Kidney (tissue), 14 donors: ENCODE data around the gene POLR1H. TPM values are rescaled to one million over a fixed set of nuclear protein-coding genes. Genes with fewer than 3 reads are reported as not detected.
A peak's percentile ranks its signal among the peaks of the same experiment; 100 is the strongest.

Experiments used
- DNase-seq, 5 donors: peaks; one replicate each; pipeline ENCODE4 v3.0.0-alpha.2; 2013 to 2020
- FAIRE-seq: peaks from 2 replicates; lab custom pipeline; 2012; peaks lifted over from hg19 to GRCh38; lab: Jason Lieb, UNC
- H3K27ac ChIP-seq, 2 donors: one replicate each; pipeline ENCODE4 v1.7.0; 2013; ENCODE audit warnings: low read depth in 2 of 2, low read length in 2 of 2, inconsistent platforms in 1 of 2
- H3K27me3 ChIP-seq: one replicate; pipeline ENCODE4 v1.7.1; 2013; ENCODE audit warnings: low read length, inconsistent platforms; ENCODE audit not compliant: control insufficient read depth, insufficient read depth
- H3K36me3 ChIP-seq, 3 donors: one replicate each; pipeline versions ENCODE4 v1.7.0 to v1.7.1; 2013; ENCODE audit warnings: low read length in 3 of 3, control low read depth in 1 of 3, inconsistent platforms in 1 of 3; ENCODE audit not compliant: insufficient read depth in 3 of 3, control insufficient read depth in 2 of 3
- H3K4me1 ChIP-seq, 3 donors: one replicate each; pipeline versions ENCODE4 v1.7.0 to v1.7.1; 2013; ENCODE audit warnings: low read length in 3 of 3, inconsistent platforms in 1 of 3, low read depth in 1 of 3; ENCODE audit not compliant: control insufficient read depth in 2 of 3, insufficient read depth in 2 of 3
- H3K4me3 ChIP-seq, 3 donors: one replicate each; pipeline versions ENCODE4 v1.7.0 to v1.8.1; 2013; ENCODE audit warnings: low read length in 3 of 3, control low read depth in 1 of 3, inconsistent platforms in 1 of 3
- H3K9ac ChIP-seq, 3 donors: one replicate each; pipeline versions ENCODE4 v1.7.0 to v1.7.1; 2013; ENCODE audit warnings: low read length in 3 of 3, control low read depth in 1 of 3, inconsistent platforms in 1 of 3
- H3K9me3 ChIP-seq, 3 donors: one replicate each; pipeline versions ENCODE4 v1.7.0 to v1.7.1; 2013; ENCODE audit warnings: low read length in 3 of 3, control low read depth in 1 of 3, inconsistent platforms in 1 of 3; ENCODE audit not compliant: control insufficient read depth in 2 of 3, insufficient read depth in 1 of 3
- CTCF ChIP-seq: IDR thresholded peaks from 3 replicates; pipeline ENCODE4 v1.5.1; 2012; ENCODE audit warnings: mild to moderate bottlenecking, moderate library complexity, borderline replicate concordance; ENCODE audit not compliant: insufficient read depth; ENCODE audit errors: extremely low read depth
- intact Hi-C: fragments of 100-400 bp; cut with DNase I; formaldehyde crosslinking; loops from one replicate; pipeline ENCODE4 v1.11.1; 2022
- polyA plus RNA-seq: library from polyadenylated mRNA; stranded (reverse); fragments of 350-450 nt; fragmentation: Illumina TruSeq; extraction: RNeasy Lipid Tissue Mini Kit (QIAGEN cat#74804); gene quantifications from one replicate; pipeline ENCODE4 v1.2.3, GENCODE V29; 2014; ENCODE audit warnings: low read depth, low replicate concordance; ENCODE audit not compliant: insufficient read depth
- total RNA-seq: library from RNA; stranded (reverse); fragmentation: NEBNext Ultra II Directional; extraction: Animal tissue kit (Norgen Biotek cat#: 25700); gene quantifications from one replicate; pipeline ENCODE4 v1.2.1, GENCODE V29; 2021
- donor health status: control.
- donor health status: control.
- donor health status: control.
- donor health status: control.
- donor health status: control.
- donor health status: DM: yes; HTN: yes; CAD: no.
- donor health status: Normal renal cell carcinoma (clear cell type).

Gene POLR1H
- total and polyA plus RNA-seq, 2 donors from 2014 or later: 23.3 to 52.8 TPM

DNA sequence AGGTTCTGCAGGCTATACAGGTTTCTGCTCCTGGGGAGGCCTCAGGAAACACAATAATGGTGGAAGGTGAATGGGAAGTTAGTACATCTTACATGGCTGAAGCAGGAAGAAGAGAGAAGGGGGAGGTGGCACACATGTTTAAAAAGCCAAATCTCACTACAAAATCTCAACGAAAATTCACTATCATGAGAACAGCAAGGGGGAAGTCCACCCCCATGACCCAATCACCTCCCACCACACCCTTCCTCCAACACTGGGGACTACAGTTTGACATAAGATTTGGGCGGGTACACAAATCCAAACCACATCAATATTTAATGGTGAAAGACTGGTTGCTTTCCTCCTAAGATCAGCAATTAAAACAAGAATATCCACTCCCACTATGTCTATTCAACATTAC, 13.8 kb upstream of the POLR1H start:
- DNase-seq: no peak
- intact Hi-C loops: no loop called here
- no peaks in the 10 kb centered on the region for H3K36me3 ChIP-seq
- no peaks in the 10 kb centered on the region for H3K4me1 ChIP-seq
- no peaks in the 10 kb centered on the region for H3K9me3 ChIP-seq
- no peak overlapping the region for H3K4me3 ChIP-seq
- H3K9ac ChIP-seq: no peak overlapping the region
- no peak overlapping the region for H3K27ac ChIP-seq
- H3K27me3 ChIP-seq: no peaks in the 10 kb centered on the region
- FAIRE-seq: no peak
- TF ChIP-seq CTCF: no peak

DNA sequence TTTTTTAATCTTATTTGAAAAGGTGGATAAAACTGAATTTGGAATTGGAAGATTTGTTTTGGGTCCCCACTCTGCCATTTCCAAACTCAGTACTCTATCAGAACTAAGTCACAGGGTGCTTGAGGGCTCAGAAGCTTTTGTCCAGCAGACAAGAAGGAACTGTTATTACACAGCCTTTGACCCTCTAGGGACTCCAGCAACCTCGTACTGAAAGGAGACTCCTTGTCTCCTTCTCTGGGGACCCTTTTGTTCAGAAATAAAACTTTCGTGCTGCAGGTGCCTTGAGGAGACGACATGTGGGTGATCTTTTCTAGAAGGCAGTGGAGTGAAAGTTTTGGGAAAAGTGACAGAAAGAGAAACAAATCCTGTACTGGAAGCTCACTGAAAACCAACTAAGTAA, 7.4 kb upstream of the POLR1H start:
- no peaks in the 10 kb centered on the region for H3K27me3 ChIP-seq
- no peak overlapping the region for H3K9ac ChIP-seq
- peaks cover 0 to 5% (median 0%) of the 10 kb centered on the region in 3 donors for H3K36me3 ChIP-seq
- H3K27ac ChIP-seq: no peak overlapping the region
- H3K9me3 ChIP-seq: no peaks in the 10 kb centered on the region
- intact Hi-C loops: no loop called here
- no peak for TF ChIP-seq CTCF
- DNase-seq (no peak), FAIRE-seq (no peak)
- no peaks in the 10 kb centered on the region for H3K4me1 ChIP-seq
- no peak overlapping the region for H3K4me3 ChIP-seq

DNA sequence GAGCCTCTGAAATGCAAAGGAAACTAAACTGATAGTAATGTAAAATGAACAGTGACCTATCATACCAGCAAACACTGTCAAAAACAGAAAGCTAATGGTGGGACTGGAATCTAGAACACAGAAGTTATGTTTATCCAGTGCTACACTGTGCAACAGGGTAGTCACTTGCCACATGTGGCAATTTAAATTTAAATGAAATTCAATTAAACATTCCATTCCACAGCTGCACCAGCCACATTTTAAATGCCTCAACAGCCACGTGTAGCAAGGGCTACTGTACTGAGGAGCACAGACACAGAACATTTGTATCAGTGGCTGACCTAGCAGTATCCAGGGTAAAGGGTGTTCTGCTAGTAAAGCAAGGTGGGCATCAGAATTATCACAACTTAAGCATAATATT, 5.6 kb upstream of the POLR1H start:
- H3K4me1 ChIP-seq: peaks cover 0 to 6% (median 5%) of the 10 kb centered on the region in 3 donors
- FAIRE-seq (no peak), DNase-seq (no peak)
- no peak overlapping the region for H3K9ac ChIP-seq
- H3K36me3 ChIP-seq: peaks cover 0 to 5% (median 0%) of the 10 kb centered on the region in 3 donors
- H3K27me3 ChIP-seq: no peaks in the 10 kb centered on the region
- intact Hi-C loops: no loop called here
- no peak overlapping the region for H3K4me3 ChIP-seq
- TF ChIP-seq CTCF: no peak
- no peaks in the 10 kb centered on the region for H3K9me3 ChIP-seq
- no peak overlapping the region for H3K27ac ChIP-seq

DNA sequence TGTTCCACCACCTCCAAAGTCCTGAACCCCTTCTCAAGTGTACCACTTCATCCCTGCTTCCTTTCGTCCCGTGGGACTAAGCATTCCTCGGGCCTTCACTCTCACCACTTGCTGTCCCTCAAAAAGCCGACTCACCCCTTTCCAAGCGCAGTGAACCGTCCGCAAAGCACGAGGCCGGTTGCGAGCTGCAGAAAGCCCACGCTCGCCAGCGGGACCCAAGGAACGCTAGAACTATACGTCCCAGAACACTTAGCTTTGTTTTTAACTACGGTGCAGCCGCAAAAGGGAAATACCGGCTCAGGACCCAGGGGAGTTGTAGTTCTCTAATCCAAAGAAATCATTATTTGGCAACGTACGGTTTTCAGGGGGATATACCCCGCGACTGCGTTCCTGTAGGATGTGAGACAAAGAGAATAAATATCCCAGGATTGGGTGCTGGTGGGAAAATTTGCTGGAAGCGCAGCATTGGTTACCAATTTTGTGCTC, 416 bp upstream of the POLR1H start:
- Histone ChIP-seq H3K4me1 (peaks cover 0 to 10% (median 5%) of the 10 kb centered on the region in 3 donors), H3K27me3 (no peaks in the 10 kb centered on the region), H3K27ac (peak overlapping the region; percentile 71 to 85), H3K36me3 (peaks cover 0 to 5% (median 3%) of the 10 kb centered on the region in 3 donors), H3K4me3 (peak overlapping the region; percentile 95 to 100 (median 97)), H3K9ac (peak overlapping the region; percentile 90 to 100 (median 96)), H3K9me3 (no peaks in the 10 kb centered on the region)
- DNase-seq (peak in 3 of 5 donors; percentile 32 to 71 (median 63)), FAIRE-seq (no peak)
- no peak for TF ChIP-seq CTCF
- intact Hi-C loops: no loop called here
